Pons (tissue), 1 donor: ENCODE results near the gene OVOL1.
"Not testable (repeated sequence)": the region's sequence is repeated elsewhere in the genome, so short reads cannot be mapped to it uniquely, and the experiment has no call there.

Source experiments
- DNase-seq: peaks from one replicate; pipeline ENCODE4 v3.0.0-alpha.2; 2016; ENCODE audit warnings: low spot score

Gene OVOL1

DNA sequence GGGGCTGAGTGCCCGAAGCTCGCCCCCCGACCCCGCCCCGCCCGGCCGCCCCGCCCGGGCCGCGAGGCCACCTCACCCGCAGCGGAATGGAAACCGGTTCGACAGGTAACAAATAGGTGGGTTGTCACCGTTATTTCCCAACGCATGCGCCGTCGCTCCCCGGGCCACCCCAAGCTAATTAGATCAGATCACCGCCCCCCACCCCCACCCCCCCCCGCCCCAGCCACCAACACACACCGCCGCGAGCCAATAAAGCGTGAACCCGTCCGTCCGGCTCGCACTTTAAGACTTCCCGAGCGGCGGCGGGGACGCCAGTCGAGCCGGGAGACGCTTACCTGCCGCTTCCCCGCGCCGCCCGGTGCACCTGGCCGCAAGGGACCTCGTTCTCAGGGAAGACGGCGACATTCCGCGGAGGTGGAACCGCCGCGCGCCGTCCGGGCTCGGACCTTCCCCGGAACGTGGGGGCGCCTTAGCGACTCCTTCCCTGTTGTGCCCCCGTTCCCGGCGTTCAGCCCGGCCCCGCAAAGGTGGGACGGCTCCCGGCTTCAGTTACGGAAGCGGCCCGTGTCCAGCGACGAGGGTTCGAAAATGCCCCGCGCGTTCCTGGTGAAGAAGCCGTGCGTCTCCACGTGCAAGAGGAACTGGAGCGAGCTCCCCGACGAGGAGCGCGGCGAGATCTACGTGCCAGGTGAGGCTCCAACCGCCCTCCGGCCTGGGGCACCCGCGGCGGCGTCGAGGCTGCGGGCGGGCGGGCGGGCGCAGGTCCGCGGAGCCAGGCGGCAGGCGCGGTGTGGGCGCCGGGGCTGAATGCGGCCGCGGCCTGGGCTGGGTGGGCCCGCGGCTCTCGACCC, at the start of gene OVOL1:
Gene OVOL1 (plus strand): TSS at position 278 of the 851 bp plus-strand sequence. CDS start 311 bp downstream, at position 589.
- no peak for DNase-seq

DNA sequence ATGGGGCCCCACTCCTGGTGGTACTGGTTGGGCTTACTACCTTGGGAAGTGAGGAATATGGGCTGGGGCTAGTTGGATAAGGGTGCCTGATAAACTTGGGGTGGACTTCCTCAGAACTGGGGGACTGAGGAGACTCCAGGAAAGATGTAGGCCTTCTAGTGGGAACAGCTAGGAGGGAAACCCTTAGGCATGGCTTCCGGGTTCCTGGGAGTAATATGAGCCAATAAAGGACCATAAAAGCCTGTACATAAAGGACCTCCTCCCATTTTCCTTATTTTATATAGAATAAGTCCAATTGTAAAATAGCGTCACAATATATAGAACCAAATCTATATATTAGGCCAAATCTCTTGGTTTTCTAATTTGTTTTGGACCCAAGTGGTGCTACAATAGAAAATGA, 47.8 kb upstream of the OVOL1 start:
- no peak for DNase-seq

DNA sequence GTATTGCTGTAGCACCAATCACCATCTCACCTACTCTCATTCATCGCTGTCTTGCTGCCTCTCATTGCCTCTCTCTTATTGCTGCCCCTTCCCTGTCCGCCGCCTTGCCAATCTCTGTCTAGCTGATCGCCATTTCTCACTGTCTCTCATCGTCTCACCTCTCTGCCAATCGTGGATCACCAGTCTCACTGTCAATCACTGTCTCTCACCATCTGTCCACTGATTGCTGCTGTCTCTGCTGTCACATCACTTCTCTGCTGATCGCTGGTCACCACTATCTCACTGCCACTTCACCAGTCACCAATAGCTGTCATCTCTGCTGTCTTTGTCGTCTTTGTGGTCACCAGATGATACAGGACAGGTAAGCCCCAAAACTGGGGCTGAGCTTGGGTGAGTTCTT, 45.7 kb upstream of the OVOL1 start:
- no peak for DNase-seq

DNA sequence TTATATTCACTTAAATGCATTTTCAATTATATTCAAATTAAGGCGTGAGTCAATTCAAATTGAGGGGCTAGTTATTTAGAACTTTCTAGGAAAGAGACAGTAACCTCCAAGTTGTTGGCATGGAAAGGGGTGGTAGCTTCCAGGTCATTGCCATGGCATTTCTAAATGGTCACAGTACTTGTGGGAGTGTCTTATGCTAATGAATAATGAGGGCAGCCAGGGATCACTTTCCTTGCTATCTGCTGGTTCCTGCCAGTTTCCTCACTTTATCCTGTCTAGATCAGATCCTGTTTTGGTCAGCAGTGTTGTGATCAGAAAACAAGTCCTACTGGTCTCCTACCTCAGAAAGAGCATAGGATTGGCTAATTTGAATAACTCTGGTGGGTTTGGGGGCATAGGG, 44.5 kb upstream of the OVOL1 start:
- DNase-seq: no peak

DNA sequence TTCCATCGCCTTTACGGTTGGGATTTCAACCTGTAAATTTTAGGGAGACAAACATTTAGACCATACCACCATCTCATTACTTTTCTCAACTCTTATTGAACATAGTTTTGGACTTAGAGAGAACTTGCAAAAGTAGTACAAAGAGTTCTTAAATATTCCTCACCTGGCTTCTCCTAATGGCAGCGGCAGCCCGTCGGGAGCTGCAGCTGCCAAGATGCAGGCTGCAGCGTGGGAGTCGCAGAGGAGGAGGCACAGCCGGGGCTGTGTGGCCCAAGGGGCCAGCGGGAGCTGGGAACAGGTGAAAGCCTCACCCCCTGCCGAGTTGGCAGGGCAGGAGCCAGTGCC, 43.2 kb upstream of the OVOL1 start:
- no peak for DNase-seq

DNA sequence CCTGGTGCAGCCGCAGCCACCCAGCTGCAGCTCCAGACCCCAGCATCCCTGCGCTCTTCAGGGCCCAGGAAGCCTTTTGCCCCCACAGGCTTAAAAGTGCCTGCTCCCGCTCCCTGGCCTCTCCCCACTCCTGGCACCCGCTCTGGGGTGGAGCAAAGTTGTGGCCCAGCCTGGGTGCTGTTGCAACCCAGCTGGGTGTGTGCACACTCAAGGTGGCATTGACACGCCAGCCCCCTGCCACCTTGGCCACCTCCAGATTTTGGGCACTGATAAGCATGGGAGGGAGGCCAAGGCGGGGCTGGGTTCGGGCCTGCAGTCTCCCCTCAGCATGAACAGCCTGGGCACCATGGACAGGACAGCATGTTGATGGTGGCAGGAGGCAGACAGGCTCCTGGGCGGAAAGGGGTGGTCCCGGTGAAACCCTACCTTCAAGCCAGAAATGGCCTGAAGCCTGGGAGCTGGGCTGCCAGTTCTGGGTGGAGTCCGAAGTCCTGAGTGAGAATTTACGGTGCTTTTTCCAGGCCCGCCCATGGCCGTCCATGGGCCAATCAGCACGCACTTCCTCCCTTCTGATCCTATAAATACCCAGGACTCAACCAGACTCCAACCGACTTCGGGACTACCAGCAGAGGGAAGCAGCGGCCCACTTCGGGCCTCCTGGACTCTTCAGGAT, 42.7 kb upstream of the OVOL1 start:
- peak; percentile 4 for DNase-seq

DNA sequence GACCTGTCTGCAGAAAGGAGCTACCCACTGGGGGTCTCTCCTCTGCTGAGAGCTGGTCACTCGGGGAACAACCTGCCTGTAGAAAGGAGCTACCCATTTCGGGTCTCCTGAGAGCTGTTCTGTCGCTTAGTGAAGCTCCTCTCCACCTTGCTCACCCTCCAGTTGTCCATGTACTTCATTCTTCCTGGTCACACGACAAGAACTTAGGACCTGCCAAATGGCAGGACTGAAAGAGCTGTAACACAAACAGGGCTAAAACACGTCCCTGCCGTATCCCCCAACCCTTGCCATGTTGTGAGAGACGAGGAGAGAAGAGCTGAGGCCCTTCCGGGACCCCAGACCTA, 42.2 kb upstream of the OVOL1 start:
- no peak for DNase-seq

DNA sequence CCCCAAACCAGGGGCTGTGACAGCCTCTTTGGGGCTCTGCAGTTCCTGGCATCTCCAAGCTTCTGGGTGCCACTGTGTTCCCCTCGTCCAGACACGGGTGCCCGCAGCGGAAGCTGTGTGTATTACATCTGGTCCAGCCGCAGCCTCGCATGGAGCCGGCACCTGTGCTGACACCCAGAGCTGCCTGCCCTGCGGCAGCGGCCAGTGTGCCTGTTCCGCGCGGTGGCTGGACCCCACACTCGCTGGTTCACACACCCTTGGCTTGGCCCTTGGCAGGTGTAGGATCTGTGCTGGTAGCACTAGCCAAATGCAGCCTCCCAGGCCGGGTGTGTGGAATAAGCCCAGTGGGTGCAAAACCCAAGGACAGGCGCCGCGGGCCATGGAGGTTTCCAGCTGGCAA, 41.8 kb upstream of the OVOL1 start:
- no peak for DNase-seq

DNA sequence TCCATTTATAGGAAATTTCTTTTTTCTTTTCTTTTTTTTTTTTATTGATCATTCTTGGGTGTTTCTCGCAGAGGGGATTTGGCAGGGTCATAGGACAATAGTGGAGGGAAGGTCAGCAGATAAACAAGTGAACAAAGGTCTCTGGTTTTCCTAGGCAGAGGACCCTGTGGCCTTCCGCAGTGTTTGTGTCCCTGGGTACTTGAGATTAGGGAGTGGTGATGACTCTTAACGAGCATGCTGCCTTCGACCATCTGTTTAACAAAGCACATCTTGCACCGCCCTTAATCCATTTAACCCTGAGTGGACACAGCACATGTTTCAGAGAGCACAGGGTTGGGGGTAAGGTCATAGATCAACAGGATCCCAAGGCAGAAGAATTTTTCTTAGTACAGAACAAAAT, 24.7 kb upstream of the OVOL1 start:
- not testable (repeated sequence) for DNase-seq

DNA sequence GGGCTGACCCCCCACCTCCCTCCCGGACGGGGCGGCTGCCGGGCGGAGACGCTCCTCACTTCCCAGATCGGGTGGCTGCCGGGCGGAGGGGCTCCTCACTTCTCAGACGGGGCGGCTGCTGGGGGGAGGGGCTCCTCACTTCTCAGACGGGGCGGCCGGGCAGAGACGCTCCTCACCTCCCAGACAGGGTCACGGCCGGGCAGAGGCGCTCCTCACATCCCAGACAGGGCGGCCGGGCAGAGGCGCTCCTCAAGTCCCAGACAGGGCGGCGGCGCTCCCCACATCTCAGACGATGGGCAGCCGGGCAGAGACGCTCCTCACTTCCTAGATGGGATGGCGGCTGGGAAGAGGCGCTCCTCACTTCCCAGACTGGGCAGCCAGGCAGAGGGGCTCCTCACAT, 24.0 kb upstream of the OVOL1 start:
- DNase-seq: not testable (repeated sequence)

DNA sequence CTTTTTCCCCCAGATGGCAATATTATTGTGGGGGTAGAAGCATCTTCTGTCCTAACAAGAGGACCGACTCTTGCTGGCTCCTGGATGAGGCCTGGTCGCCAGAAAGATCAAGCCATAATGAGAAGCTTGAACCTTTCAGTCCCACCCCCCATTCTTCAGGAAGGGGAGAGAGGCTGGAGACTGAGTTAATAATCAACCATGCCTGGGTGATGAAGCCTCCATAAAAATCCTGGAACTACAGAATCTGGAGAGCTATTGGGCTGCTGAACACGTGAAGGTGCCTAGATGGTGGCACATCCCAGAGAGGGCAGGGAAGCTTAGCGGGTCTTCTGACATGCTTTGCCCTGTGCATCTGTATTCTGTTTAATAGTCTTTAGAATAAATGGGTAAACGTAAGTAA, 22.4 kb upstream of the OVOL1 start:
- DNase-seq: no peak

DNA sequence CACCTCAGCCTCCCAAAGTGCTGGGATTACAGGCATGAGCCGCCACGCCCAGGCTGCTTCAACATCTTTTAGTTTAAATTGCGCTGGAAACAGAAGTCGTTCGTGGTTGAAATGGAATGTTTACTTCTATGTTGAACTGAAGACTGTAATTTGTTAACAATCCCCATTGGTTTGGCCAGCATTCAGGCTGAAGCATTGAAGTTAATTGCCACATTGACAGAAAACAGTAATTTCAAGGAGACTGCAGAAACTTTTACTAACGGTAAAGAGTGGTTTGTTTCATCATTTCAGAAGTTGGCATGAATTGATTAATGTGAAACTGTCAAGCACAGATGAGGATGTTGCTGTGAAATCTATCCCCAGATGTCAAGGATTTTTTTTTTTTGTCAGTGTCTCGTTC, 20.3 kb upstream of the OVOL1 start:
- DNase-seq: no peak

DNA sequence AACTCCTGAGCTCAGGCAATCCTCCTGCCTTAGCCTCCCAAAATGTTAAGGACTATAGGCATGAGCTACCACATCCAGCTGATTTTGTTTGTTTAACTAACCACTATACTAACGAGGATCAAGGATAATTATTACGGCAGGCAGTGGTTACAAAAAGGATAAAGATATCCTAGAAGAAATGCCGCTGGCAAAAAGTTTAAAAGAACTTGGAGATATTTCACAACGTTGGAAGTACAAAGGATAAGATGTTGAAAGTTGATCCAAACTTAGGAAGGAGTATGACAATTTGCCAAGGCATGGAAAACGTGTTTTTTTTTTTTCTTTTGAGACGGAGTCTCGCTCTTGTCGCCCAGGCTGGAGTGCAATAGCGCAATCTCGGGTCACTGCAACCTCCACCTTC, 19.5 kb upstream of the OVOL1 start:
- no peak for DNase-seq

DNA sequence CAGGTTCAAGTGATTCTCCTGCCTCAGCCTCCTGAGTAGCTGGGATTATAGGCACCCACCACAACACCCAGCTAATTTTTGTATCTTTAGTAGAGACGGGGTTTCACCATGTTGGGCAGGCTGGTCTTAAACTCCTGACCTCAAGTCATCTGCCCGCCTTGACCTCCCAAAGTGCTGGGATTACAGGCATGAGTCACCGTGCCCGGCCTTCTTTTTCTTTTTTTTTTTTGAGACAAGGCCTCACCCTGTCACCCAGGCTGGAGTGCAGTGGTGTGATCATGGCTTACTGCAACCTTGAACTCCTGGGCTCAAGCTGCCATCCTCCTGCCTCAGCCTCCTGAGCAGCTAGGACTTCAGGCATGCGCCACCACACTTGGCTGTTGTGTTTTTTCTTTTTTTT, 19.1 kb upstream of the OVOL1 start:
- not testable (repeated sequence) for DNase-seq

DNA sequence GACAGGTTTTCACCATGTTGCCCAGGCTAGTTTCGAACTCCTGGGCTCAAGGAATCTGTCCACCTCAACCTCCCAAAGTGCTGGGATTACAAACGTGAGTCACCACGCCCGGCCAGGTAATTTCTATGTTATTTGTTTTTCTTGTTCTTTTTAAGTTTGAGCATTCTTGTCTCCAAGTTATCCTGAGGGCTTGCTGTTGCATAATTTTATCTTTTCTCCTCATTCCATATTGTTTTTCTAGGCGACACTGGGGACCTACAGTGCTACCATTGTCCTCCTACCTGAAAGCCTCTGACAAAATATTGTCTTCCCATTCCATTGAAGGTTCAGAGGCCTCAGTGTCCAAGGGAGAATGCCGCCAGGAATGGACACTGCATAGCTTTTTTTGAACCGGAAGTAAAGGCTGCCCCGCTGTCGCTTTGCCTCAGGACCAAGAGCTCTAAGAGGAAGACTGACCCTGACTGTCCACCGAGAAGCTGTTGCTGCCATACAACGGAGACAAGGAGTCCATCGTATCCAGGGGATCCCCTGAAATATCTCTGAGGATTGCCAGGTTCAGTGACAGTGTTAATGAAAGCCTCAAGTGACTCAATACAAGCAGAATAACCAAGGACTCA, 15.8 kb upstream of the OVOL1 start:
- no peak for DNase-seq

DNA sequence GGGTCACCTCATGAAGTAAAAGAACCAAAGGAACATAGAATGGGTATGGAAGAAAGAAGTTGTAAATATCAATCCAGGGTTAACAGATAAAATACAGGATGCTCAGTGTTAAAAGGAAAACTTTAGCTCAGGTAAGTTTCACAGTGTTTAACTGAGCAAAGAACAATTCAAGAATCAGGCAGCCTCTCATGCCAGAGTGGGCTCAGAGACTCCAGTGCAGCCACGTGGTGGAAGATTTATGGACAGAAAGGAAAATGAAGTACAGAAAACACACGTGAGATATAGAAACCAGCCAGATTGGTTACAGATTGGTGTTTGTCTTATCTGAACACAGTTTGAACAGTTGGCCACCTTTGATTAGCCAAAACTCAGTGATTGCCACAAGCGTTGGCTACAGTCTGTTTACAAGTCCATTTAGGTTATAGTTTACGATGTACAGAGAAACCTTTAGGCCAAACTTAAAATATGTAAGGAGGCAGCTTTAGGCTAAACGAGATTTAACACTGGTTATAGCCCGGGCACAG, 15.2 kb upstream of the OVOL1 start:
- no peak for DNase-seq

DNA sequence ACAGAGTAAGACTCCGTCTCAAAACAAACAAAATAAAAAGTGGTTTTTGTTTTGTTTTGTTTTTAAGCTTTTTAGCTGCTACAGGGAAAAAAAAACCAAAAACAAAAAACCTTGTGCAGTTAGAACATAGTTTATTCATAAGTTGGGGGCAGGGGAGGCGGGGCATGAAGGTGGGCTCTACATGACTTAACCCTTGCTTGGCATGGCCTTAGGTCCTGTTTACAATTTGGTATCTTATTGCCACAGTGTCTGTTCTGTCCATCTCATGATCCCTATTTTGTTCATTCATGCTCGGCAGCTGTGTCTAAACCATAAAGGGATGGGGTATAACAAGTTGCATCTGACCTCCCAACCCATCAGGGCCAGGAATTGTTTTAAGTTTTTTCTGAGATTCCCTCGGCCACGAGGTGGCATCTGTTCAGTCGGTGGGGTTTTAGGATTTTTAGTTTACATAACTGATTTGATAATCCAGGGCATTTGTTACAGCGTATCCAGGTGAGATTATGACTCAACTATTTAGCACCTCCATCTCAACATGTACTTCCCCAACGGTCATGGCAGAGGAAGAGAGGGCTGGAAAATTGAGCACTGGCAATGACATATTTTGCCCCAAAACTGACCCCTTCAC, 13.0 kb upstream of the OVOL1 start:
- no peak for DNase-seq

DNA sequence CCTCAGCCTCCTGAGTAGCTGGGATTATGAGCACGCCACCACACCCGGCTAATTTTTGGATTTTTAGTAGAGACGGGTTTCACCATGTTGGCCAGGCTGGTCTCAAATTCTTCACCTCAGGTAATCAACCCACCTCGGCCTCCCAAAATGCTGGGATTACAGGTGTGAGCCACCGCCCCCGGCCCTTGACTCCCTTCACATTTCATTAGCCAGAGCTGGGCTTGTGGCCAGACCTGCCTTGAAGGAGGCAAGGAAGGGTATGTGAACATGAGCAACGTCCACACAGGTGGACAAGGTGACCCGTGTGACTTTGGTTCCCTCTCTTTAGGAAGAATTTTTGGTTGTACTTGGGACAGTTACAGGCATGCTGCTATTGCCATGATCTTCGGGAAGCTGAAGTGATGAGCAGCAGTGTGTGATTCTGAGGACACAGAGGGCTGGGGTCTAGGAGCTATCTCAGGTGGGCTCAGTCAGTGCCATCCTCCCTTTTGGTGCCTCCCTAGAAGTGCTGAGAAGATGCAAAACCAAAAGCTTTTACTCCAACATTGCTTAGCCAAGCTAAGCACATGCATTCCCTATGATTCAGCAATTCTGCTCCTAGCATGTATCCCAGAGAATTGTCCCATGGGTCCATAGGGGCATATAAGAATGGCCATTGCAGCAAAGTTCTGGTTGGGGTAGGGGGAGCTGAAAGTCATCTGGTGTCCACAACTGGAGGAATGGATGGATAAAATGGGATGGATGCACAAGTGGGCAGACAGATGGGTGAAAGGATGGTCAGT, 12.1 kb upstream of the OVOL1 start:
- DNase-seq: no peak

DNA sequence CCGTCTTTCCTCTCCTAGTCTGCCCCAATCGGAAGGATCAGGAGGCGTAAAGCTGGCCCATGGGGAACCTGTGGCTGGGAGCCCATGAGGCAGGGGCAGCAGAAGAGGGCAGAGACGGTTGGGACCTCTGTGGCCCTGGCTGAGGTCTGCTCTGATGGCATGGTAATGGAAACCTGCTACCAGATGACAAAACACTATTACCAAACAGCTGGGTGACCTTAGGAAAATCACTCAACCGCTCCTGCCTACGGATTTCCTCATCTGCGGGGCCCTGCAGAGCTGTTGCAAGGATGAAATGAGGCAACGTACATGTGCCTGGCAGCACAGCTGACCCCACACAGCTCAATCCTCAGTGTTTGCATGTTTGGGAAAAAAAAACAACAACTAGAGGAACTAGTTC, 10.7 kb upstream of the OVOL1 start:
- no peak for DNase-seq

DNA sequence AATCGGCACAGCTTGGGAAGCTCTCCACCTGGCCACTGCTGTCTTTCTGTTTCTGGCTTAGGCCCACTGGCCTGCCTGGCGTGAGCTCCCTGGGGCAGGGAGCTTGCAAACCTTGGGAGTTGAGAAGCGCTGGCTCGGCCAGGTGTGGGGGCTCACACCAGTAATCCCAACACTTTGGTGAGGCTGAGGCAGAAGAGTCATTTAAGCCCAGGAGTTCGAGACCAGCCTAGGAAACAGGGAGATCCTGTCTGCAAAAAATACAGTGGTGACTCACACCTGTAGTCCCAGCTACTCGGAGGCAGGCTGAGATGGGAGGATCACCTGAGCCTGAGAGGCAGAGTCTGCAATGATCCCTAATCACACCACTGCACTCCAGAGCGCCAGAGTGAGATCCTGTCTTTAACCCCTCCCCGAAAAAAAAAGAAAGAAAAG, 10.1 kb upstream of the OVOL1 start:
- DNase-seq: no peak

DNA sequence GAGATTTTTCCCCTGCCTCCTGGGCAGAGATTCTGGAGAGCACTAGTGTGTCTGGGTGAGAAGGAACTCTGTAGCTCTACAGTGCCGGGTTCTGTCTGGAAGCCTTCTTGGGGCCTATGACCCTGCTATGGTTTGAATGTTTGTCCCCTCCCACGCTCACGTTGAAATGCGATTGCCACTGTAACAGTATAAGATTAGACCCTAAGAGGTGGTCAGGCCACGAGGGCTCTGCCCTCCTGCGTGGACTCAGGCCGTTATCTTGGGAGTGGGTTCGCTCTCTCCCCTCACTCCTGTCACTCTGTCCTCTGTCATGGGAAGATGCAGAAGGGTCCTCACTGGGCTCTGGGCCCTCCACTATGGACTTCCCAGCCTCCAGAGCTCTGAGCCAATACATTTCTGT, 9.6 kb upstream of the OVOL1 start:
- DNase-seq: no peak

DNA sequence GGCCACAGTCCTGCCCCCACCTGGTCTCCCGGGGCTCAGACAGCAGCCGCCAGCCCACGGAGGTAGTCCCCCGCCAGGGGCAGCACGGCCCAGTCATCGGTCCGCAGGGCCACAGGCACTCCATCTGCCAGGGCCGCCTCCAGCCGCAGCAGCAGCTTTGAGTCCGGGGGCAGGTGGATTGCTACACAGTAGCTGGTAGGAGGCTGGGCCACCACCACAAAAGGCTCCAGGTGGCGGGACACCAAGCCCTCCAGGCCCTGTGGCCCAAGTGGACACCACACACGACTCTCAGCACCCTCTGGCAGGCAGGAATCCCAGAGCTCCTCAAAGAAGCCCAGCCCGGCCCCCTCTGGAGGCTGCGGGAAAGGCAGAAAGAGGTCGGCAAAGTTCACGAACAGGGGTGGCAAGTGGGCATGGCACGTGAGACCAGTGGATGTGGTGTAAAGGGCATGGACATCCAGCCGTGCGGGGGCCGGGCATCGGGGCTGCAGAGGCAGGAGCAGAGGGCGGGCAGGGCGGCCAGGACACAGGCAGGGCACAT, 9.0 kb upstream of the OVOL1 start:
- DNase-seq: no peak
